ENCODE data around the gene NDUFA9.

The NDUFA9 gene

DNA sequence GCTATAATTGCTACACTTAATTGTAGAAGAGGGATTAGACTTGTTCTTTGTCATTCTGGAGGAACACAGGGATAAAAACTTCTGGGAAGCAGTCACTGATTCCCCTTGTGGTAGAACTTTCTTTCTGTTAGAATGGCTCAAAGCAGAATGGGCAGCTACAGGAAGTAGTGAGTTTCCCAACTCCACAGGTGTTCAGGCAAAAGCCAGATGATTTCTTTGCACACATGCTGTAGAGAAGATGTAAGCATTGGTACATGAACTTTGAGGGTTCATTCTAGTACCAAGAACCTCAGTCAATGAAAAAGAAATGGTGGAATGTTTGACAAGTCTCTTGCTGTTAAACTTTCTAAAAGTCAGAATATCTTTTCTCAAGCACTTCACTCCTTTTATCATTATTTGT is 4.3 kb downstream of the NDUFA9 start:
- peaks cover 42% of the 10 kb centered on the region for H3K4me1 Mint-ChIP-seq
- no peak overlapping the region for H3K4me3 Mint-ChIP-seq
- ATAC-seq (no peak), DNase-seq (ENCODE audit: low spot score in 2 of 2) (no peak)
- no peaks in the 10 kb centered on the region for H3K9me3 Mint-ChIP-seq
- H3K27ac Mint-ChIP-seq: no peak overlapping the region
- H3K36me3 Mint-ChIP-seq: peaks cover 19% of the 10 kb centered on the region

DNA sequence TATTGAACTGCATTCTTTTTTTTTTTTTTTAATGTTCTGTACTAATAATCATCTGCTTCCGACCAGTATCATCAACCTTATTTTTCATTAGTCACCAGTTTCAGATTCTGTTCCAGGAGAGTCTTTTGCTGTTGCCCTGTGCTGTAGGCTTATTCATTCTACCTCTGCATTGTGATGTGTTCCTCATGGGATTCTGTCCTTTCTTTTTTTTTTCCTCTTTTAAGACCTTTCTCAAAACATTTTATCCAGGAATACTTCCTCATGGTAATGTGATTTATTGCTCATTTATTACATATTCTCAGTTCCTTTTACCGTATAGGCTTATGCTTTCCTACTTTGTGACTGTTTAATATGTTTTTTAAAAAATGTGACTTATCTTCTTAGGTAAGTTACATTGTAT is 4.8 kb downstream of the NDUFA9 start:
- H3K4me3 Mint-ChIP-seq: no peak overlapping the region
- H3K9me3 Mint-ChIP-seq: no peaks in the 10 kb centered on the region
- DNase-seq (ENCODE audit: low spot score in 2 of 2): no peak
- ATAC-seq: no peak
- H3K4me1 Mint-ChIP-seq: peaks cover 42% of the 10 kb centered on the region
- H3K36me3 Mint-ChIP-seq: peaks cover 19% of the 10 kb centered on the region
- H3K27ac Mint-ChIP-seq: no peak overlapping the region

DNA sequence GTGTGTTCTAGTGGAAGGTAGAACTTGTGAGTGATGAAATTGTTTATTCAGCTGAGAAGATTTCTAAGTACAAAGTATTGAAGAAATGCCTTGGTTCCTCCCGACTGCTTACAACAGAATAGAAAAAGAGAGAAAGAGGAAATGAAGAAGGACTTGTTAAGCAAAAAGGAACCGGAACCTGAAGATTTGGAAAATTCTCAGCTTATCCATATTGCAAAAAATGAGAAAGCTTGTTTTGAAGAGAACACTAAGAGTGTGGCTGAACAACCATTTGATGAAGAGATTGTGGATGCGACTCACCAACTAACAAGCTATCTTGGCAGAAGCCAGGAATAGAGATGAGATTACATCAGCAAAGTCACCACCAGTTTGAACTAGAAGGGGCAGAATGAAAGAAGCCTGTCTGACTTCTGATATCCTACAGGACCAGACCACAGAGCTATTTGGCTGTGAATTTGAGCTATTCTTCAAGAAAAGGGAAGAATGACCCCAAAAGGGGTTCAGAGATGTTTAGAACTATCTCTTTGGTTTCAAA is 15.1 kb downstream of the NDUFA9 start:
- Mint-ChIP-seq H3K27ac (no peak overlapping the region), H3K36me3 (peaks cover 44% of the 10 kb centered on the region), H3K4me3 (no peak overlapping the region), H3K4me1 (no peaks in the 10 kb centered on the region), H3K9me3 (no peaks in the 10 kb centered on the region)
- no peak for DNase-seq (ENCODE audit: low spot score in 2 of 2)
- ATAC-seq: no peak

DNA sequence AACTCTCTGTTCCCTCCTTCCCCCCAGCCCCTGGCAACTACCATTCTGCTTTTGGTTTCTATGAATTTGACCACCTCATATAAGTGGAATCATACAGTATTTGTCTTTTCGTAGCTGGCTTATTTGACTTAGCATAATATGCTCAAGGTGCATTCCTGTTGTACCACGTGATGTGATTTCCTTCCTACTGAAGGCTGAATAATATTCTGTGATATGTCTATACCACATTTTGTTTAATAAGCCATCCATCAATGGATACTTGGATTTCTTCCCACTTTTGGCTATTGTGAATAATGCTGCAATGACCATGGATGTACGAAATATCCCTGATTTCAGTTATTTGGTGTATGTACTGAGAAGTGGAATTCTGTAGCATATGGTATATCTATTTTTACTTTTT is 16.3 kb downstream of the NDUFA9 start:
- ATAC-seq (no peak), DNase-seq (ENCODE audit: low spot score in 2 of 2) (no peak)
- H3K9me3 Mint-ChIP-seq: no peaks in the 10 kb centered on the region
- no peaks in the 10 kb centered on the region for H3K4me1 Mint-ChIP-seq
- peaks cover 56% of the 10 kb centered on the region for H3K36me3 Mint-ChIP-seq
- no peak overlapping the region for H3K27ac Mint-ChIP-seq
- no peak overlapping the region for H3K4me3 Mint-ChIP-seq

DNA sequence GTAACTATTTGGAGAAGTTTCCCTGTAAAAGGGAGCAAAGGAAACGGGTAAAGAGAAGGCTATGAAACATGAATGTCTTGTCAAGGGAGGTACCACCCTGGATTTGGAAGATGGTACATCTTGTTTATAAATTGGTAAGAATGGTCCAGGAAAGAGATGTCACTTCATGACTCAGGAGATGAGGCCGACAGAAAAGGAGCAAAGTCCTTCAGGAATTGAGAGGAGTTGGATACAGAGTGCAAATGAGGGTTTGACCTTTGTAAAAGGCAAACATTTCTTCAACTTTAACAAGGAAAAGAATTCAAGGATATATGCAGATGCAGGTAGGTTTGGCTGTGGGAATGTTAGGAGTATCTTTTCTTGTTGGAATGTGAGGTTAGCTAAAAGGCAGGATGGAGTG is 30.8 kb downstream of the NDUFA9 start:
- H3K36me3 Mint-ChIP-seq: peaks cover 36% of the 10 kb centered on the region
- H3K27ac Mint-ChIP-seq: peak overlapping the region; percentile 1
- ATAC-seq (no peak), DNase-seq (ENCODE audit: low spot score in 2 of 2) (no peak)
- peaks cover 5% of the 10 kb centered on the region for H3K4me1 Mint-ChIP-seq
- no peaks in the 10 kb centered on the region for H3K9me3 Mint-ChIP-seq
- no peak overlapping the region for H3K4me3 Mint-ChIP-seq

DNA sequence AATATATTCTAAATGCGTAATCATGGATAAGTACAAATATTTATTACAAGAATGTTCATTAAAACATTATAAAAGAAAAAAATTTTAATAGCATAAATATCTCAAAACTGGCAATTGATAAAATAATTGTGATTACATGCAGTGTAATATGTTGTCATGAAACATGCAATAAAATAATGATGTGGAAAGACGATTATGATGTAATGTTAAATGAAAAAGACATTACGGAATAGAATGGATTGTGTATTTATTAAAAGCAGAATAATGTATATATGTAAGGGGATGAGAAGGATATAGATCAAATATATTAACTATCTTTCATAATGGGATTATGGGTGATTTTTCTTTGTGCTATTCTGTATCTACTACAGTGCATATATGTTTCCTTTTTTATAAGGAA is 32.8 kb downstream of the NDUFA9 start:
- Mint-ChIP-seq H3K36me3 (peaks cover 56% of the 10 kb centered on the region), H3K27ac (no peak overlapping the region), H3K4me3 (no peak overlapping the region), H3K4me1 (no peaks in the 10 kb centered on the region), H3K9me3 (no peaks in the 10 kb centered on the region)
- no peak for DNase-seq (ENCODE audit: low spot score in 2 of 2)
- ATAC-seq: no peak

DNA sequence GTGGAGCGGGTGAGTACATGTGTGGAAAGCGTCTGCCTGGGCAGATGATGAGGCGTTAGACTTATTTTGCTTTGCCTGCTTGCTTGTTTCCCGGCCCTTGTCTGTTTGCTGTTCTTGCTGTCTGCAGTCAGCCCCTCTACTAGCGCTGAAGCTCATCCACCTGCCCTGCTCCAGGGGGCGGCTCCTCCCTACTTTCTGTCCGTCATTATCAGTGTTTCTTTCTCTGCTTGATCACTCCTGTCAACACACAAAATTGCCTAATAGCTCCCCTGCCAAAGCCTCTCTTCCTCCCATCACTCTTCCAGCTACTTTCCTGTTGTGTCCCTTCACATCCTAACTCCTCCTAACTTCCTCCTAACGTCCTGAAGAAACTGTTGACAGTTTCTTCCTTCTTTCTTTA is 36.4 kb downstream of the NDUFA9 start:
- Mint-ChIP-seq H3K9me3 (no peaks in the 10 kb centered on the region), H3K4me3 (no peak overlapping the region), H3K4me1 (no peaks in the 10 kb centered on the region), H3K36me3 (peaks cover 79% of the 10 kb centered on the region), H3K27ac (no peak overlapping the region)
- DNase-seq (ENCODE audit: low spot score in 2 of 2) (no peak), ATAC-seq (no peak)

DNA sequence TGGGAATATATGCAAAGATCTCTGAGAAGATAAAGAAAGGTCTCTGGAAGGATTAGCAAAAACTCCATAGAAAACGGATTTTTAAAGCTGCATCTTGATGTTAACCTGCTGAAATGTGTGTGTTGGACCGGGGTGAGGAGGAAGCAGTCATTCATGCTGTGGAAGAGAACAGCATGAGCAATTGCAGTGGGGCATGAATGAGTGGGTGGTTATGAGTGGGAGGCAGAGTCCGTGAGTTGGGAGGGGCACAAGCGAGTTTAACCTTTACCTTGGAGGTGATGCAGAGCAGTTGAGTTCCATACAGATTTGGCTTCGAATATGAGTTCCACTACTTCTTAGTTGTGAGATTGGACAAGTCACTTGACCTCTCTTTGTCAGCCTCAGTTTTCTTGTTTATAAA is 41.8 kb downstream of the NDUFA9 start:
- Mint-ChIP-seq H3K36me3 (peaks cover 45% of the 10 kb centered on the region), H3K4me1 (no peaks in the 10 kb centered on the region), H3K27ac (no peak overlapping the region), H3K4me3 (no peak overlapping the region), H3K9me3 (no peaks in the 10 kb centered on the region)
- ATAC-seq (no peak), DNase-seq (ENCODE audit: low spot score in 2 of 2) (no peak)

All from stimulated activated effector memory CD8-positive, alpha-beta T cell treated with anti-CD3 and anti-CD28 coated beads, Interleukin-12 subunit alpha, Interleukin-12 subunit beta, amount 100 ng/mL, for 72 hours (primary cell).